Hindlimb muscle (tissue), 1 donor: Measurements from ENCODE around the gene THSD4. TPM values are rescaled to one million over a fixed set of nuclear protein-coding genes. Genes with fewer than 3 reads are reported as not detected.

ENCODE experiments used
- DNase-seq: peaks from one replicate; pipeline ENCODE4 v3.0.0-alpha.2; 2013
- polyA plus RNA-seq: library from polyadenylated mRNA; unstranded; fragments of 120-200 nt; gene quantifications from one replicate; pipeline ENCODE4 v1.2.1, GENCODE V29; 2013; ENCODE audit not compliant: insufficient read length

The THSD4 gene
- polyA plus RNA-seq, 1 donor, result 17.5 TPM

DNA sequence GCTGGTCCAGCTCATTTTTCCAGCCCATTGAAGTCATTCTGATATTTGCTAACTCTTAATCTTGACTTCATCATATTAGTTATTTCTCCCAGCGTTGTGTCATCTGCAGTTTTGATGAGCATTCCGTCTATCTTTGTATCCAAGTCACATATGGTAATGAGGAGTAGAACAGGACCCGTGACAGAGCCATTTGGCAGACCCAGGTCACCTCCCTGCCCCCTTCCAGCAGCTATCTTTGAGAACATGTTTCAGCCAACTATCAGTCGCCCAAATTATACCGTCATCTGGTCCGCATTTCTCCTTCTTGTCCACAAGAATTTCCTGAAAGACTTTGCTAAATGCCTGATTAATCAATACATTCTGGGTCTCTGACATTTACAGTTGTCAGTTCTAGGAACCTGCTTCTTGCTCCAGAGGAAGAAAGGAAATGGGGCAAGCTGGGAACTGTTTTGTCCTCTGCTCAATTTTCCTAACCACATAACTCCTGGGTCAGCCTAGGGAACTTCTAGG, 347.9 kb downstream of the THSD4 start:
- DNase-seq, result no peak

GRCh38 chr15:71465131-71465955, 350.1 kb downstream of the THSD4 start:
- no peak for DNase-seq

- DNase-seq, result no peak
Observed at GRCh38 chr15:71468715-71469114, 353.4 kb downstream of the THSD4 start.

GRCh38 chr15:71469413-71469812, 354.1 kb downstream of the THSD4 start:
- no peak for DNase-seq

GRCh38 chr15:71471347-71471746, 356.1 kb downstream of the THSD4 start:
- DNase-seq, result no peak

GRCh38 chr15:71472566-71472965, 357.3 kb downstream of the THSD4 start:
- DNase-seq, result peak; percentile 59

GRCh38 chr15:71473751-71474150, 358.5 kb downstream of the THSD4 start:
- DNase-seq, result no peak

DNA sequence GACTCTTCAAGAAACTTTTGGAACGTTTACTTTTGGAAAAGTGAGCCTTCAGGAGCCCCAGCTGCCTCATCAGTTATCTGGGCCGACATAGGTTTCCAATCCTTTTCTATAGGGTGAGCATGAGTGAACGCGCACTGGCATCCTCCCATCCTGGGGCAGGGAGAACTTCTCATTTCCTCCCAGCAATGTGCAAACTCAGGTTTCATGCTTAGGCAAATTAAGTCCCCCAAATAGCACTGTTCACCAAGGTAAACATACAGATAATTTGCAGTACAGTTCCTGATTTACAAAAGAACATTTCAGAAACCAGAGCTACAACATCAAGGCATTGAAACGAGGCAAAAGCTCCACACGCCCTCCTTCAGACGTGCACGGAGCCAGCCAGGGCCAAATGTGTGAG, 361.6 kb downstream of the THSD4 start:
- DNase-seq, result no peak

GRCh38 chr15:71480556-71480955, 365.3 kb downstream of the THSD4 start:
- no peak for DNase-seq

GRCh38 chr15:71484080-71484479, 368.8 kb downstream of the THSD4 start:
- DNase-seq, result no peak

DNA sequence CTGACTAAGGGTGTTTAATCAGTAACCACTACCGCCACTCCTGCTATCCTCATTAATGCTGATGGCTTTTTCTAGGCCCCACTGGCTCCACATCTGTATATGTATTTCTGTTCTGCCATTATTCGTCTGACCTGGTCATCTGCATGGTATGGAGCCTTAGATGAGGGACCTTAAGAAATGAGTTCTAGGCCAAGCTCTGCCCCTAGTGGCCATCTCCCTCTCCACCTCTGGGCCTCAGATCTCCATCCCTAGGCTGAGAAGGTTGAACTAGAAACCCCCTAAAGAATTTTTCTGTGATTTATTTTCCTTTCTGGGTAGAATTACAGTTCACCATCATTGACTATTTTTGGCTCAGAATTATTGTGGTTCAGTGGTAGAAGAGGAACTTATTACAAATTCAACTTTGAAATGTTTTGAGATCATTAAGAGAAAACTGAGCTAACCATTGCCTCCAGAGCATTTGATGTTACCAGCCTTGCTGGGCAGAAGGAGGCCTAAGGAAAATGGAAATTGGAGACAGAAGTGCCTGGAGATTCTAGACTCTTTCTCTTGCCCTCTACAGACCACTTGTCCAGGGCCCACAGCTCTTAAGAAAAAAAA, 369.9 kb downstream of the THSD4 start:
- no peak for DNase-seq

DNA sequence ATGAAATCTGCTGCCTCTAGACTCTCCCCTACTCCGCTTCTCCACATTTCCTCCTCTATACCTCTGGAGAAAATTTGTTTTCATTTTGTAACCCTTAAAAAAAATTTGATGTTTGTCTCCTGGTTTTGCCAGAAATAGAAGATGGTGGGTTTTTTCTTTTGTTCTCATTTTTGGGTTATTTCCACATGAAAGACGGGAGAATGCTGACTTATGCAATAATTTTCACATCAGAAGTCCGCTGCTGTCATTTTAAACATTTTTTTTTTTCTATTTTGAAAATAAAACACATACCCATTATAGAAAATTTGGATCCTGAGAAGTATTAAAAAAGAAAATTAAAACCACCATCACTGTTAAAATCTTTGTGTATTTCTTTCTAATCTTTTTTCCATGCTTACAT, 374.3 kb downstream of the THSD4 start:
- no peak for DNase-seq

- DNase-seq, result no peak
Observed at GRCh38 chr15:71493526-71493925, 378.3 kb downstream of the THSD4 start.

GRCh38 chr15:71494563-71495397, 379.5 kb downstream of the THSD4 start:
- DNase-seq, result no peak

GRCh38 chr15:71495398-71495780, 380.1 kb downstream of the THSD4 start:
- DNase-seq, result no peak

DNA sequence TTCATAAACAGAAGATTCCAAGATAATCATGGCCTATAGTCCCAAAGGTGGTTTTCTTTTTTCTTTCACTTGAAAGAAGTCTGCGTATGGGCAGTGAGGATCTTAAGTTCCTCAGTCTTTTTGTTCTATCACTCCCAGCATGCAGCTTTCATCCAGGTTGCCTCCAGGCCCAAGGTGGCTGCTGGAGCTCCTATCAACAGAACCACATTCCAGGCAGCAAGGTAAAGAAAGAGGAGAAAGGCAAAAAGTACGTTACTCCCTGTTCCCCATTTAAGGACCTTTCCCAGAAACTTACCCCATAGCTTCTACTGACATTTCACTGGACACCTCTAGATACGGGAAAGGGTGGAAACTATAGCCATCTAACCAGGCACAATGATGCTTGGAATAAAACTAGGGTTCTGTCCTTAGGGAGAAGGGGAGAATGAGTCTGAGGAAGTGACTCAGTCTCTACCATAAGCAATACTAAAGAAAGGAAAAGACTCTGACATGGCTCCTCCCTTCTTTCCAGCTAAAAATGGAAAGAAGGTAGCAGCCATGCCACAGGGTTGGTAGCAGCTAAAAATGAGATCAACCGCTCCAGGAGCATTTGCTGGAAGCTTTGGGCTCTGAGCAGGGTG, 381.2 kb downstream of the THSD4 start:
- no peak for DNase-seq

GRCh38 chr15:71501344-71502076, 386.2 kb downstream of the THSD4 start:
- DNase-seq, result no peak

DNA sequence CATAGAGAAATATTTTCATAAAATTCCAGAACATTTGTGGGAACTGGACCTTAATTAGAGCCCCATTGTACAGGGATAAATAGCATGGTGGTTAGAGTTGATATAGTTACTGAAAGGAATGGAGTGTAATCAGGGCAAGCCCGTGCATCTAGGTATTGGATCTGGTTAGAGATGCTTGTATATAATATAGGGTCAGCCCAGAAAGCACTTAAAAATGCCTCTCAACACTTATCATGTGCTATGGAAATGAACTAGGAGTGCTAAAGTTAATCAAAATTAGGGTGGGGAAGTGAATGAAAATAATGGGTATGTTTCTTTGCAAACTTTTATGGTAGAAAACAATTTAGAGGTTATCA, 386.8 kb downstream of the THSD4 start:
- no peak for DNase-seq

- no peak for DNase-seq
Observed at GRCh38 chr15:71505962-71506361, 390.7 kb downstream of the THSD4 start.

DNA sequence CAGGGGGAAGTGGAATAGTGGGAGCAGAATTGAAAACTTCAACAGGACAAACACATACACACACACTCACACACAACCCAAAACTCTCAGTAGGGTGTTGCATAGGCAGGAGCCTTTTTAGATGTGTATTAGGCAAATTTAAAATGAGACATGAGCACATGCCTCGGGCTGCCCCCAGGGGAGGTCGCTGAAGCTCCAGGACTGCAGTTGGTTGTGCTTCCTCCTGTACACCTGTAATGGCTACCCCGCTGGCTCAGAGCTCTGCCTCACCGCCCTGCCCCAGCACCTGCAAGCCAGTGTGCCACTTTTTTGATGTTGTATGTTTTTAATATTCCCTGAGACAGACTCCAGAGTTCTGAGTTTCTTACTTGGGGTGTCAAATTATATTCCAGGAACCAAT, 391.7 kb downstream of the THSD4 start:
- no peak for DNase-seq

DNA sequence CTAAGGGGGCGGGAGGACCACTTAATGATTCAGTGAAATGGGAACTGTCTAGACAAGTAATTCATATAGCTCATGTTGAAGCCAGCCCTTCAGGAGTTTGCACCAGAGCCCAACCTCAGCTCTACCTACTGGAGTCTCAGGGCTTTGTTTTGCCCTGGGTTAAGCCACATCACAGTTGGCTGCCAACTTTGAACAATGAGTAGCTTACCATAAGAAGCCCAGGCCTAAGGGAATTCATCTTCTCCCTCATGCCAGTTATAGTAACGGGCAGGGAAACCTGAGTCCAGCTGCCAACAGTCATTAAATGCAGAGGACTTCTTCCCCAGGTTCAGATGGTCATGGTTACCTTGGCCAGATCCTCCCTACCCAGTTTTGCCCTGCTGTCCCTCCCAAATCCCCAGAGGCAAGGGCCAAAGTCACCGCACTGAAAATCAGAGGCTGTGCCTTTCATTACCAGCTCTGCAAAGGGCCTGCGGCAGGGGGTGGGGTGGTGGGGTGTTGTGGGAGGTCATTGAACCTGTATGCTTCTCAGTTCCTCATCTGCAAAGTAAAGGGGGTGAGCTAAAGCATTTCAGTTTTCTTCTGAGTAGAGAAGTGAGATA, 392.9 kb downstream of the THSD4 start:
- no peak for DNase-seq

DNA sequence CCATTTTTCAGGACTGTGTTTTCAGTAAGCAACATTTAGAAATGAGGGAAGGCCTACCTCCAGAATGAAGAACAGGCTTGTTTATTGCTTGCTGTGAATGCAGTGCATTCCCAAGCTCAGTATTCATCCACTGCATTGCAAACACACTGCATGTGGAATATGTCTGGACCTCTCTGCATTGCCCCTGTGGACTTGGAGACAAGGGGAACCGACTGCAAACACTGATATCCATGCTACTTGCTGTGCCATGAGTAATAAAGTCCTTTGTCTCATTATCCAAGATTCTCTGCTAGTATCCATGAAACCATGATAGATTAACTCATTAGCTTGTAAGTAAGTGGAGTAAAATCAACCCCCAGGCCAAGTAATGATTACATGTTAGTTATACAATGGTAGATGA, 393.9 kb downstream of the THSD4 start:
- DNase-seq, result no peak
